ENCODE measurements around the gene PCDHA3.
"Not testable (repeated sequence)": the region's sequence is repeated elsewhere in the genome, so short reads cannot be mapped to it uniquely, and the experiment has no call there.

PCDHA3 gene

DNA sequence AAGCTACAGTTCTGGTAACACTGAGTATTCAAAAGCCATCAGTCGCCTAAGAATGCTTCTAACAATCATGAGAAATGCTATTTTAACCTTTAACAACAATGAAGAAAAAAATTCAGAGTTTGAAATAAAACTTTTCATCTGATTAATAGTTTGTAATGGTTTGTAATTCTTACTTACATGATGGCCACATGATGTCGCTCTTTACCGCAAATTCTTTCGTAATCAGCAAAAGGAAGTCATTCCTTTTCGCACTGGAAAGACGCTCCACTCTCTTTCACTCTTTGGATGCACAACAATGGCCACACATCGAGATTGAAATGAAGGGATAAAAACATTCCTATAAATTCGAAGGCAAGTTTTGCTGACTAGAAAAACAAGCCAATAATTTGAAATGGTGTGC lies 33.1 kb downstream of the PCDHA3 start, which contains the start of gene PCDHA7:
PCDHA7 (plus strand) TSS at position 277 of the 400 bp plus-strand sequence; CDS start at position 392, 115 bp downstream.
- H3K4me3 ChIP-seq (ENCODE audit: low read length) = no peak within 1 kb of the TSS
- H3K36me3 ChIP-seq (replicated peaks; ENCODE audit: insufficient read depth, low read length) = no peaks in the 10 kb centered on the region
- no peak within 1 kb of the TSS for H3K9ac ChIP-seq (ENCODE audit: low read length)
- H3K79me2 ChIP-seq (ENCODE audit: low read length) = no peaks in the 10 kb centered on the region
- H3F3A ChIP-seq (ENCODE audit: insufficient read depth, low read length) = no peaks in the 10 kb centered on the region
- no peaks in the 10 kb centered on the region for H4K20me1 ChIP-seq (ENCODE audit: insufficient read depth, low read length)
- no peaks in the 10 kb centered on the region for H3K27me3 ChIP-seq (replicated peaks; ENCODE audit: insufficient read depth, low read length)
- no peak within 1 kb of the TSS for H3K4me2 ChIP-seq (ENCODE audit: low read depth, low read length)
- DNase-seq = no peak
- H3K9me3 ChIP-seq (replicated peaks; ENCODE audit: insufficient read depth, low read length) = no peaks in the 10 kb centered on the region
- no peaks in the 10 kb centered on the region for H3K4me1 ChIP-seq (ENCODE audit: low read length)
- no peak within 1 kb of the TSS for H2AFZ ChIP-seq (ENCODE audit: low read length)
- no peaks in the 10 kb centered on the region for H3K9me2 ChIP-seq (replicated peaks; ENCODE audit: insufficient read depth, low read length)
- no peak for TF ChIP-seq EZH2 (optimal IDR thresholded peaks at IDR 0.05; ENCODE audit: low read depth, low read length)
- TF ChIP-seq, protein P1, sequence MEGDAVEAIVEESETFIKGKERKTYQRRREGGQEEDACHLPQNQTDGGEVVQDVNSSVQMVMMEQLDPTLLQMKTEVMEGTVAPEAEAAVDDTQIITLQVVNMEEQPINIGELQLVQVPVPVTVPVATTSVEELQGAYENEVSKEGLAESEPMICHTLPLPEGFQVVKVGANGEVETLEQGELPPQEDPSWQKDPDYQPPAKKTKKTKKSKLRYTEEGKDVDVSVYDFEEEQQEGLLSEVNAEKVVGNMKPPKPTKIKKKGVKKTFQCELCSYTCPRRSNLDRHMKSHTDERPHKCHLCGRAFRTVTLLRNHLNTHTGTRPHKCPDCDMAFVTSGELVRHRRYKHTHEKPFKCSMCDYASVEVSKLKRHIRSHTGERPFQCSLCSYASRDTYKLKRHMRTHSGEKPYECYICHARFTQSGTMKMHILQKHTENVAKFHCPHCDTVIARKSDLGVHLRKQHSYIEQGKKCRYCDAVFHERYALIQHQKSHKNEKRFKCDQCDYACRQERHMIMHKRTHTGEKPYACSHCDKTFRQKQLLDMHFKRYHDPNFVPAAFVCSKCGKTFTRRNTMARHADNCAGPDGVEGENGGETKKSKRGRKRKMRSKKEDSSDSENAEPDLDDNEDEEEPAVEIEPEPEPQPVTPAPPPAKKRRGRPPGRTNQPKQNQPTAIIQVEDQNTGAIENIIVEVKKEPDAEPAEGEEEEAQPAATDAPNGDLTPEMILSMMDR (IDR thresholded peaks at IDR 0.05; ENCODE audit: low read length) = no peak
- TF ChIP-seq EZH2phosphoT487 (IDR thresholded peaks at IDR 0.05; ENCODE audit: low read length) = no peak
- no peak within 1 kb of the TSS for H3K27ac ChIP-seq (ENCODE audit: low read length)

DNA sequence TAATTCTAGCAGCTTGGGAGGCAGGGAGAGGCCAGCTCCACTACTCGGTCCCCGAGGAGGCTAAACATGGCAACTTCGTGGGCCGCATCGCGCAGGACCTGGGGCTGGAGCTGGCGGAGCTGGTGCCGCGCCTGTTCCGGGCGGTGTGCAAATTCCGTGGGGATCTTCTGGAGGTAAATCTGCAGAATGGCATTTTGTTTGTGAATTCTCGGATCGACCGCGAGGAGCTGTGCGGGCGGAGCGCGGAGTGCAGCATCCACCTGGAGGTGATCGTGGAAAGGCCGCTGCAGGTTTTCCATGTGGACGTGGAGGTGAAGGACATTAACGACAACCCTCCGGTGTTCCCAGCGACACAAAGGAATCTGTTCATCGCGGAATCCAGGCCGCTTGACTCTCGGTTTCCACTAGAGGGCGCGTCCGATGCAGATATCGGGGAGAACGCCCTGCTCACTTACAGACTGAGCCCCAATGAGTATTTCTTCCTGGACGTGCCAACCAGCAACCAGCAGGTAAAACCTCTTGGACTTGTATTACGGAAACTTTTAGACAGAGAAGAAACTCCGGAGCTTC lies 33.7 kb downstream of the PCDHA3 start:
- not testable (repeated sequence) for H3K4me3 ChIP-seq (ENCODE audit: low read length); H3K27ac ChIP-seq (ENCODE audit: low read length); H3K79me2 ChIP-seq (ENCODE audit: low read length); H3K27me3 ChIP-seq (replicated peaks; ENCODE audit: insufficient read depth, low read length); DNase-seq; H3K4me1 ChIP-seq (ENCODE audit: low read length); H3F3A ChIP-seq (ENCODE audit: insufficient read depth, low read length); H3K9ac ChIP-seq (ENCODE audit: low read length); H3K9me2 ChIP-seq (replicated peaks; ENCODE audit: insufficient read depth, low read length); H3K9me3 ChIP-seq (replicated peaks; ENCODE audit: insufficient read depth, low read length); H4K20me1 ChIP-seq (ENCODE audit: insufficient read depth, low read length); H3K4me2 ChIP-seq (ENCODE audit: low read depth, low read length); H2AFZ ChIP-seq (ENCODE audit: low read length); H3K36me3 ChIP-seq (replicated peaks; ENCODE audit: insufficient read depth, low read length)

DNA sequence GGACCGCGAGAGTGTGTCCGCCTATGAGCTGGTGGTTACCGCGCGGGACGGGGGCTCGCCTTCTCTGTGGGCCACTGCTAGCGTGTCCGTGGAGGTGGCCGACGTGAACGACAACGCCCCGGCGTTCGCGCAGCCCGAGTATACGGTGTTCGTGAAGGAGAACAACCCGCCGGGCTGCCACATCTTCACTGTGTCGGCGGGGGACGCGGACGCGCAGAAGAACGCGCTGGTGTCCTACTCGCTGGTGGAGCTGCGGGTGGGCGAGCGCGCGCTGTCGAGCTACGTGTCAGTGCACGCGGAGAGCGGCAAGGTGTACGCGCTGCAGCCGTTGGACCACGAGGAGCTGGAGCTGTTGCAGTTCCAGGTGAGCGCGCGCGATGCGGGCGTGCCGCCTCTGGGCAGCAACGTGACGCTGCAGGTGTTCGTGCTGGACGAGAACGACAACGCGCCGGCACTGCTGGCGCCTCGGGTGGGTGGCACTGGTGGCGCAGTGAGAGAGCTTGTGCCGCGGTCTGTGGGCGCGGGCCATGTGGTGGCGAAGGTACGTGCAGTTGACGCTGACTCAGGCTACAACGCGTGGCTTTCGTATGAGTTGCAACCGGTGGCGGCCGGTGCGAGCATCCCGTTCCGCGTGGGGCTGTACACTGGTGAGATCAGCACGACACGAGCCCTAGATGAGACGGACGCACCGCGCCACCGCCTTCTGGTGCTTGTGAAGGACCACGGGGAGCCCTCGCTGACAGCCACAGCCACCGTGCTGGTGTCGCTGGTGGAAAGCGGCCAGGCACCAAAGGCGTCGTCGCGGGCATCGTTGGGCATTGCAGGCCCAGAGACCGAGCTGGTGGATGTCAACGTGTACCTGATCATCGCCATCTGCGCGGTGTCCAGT lies 35.0 kb downstream of the PCDHA3 start:
- no peak for TF ChIP-seq EZH2 (optimal IDR thresholded peaks at IDR 0.05; ENCODE audit: low read depth, low read length)
- TF ChIP-seq, protein P1 (IDR thresholded peaks at IDR 0.05; ENCODE audit: low read length) = no peak
- no peak for TF ChIP-seq EZH2phosphoT487 (IDR thresholded peaks at IDR 0.05; ENCODE audit: low read length)
- DNase-seq = no peak
- no peaks in the 10 kb centered on the region for H3K27me3 ChIP-seq (replicated peaks; ENCODE audit: insufficient read depth, low read length)
- H3K79me2 ChIP-seq (ENCODE audit: low read length) = no peaks in the 10 kb centered on the region
- no peaks in the 10 kb centered on the region for H4K20me1 ChIP-seq (ENCODE audit: insufficient read depth, low read length)
- H3K4me2 ChIP-seq (ENCODE audit: low read depth, low read length) = no peak overlapping the region
- H3F3A ChIP-seq (ENCODE audit: insufficient read depth, low read length) = no peaks in the 10 kb centered on the region
- no peak overlapping the region for H2AFZ ChIP-seq (ENCODE audit: low read length)
- H3K36me3 ChIP-seq (replicated peaks; ENCODE audit: insufficient read depth, low read length) = no peaks in the 10 kb centered on the region
- no peak overlapping the region for H3K9ac ChIP-seq (ENCODE audit: low read length)
- no peak overlapping the region for H3K4me3 ChIP-seq (ENCODE audit: low read length)
- no peaks in the 10 kb centered on the region for H3K9me2 ChIP-seq (replicated peaks; ENCODE audit: insufficient read depth, low read length)
- no peaks in the 10 kb centered on the region for H3K9me3 ChIP-seq (replicated peaks; ENCODE audit: insufficient read depth, low read length)
- no peak overlapping the region for H3K27ac ChIP-seq (ENCODE audit: low read length)
- H3K4me1 ChIP-seq (ENCODE audit: low read length) = no peaks in the 10 kb centered on the region

Data from MM.1S (cell line).